Femur (tissue), 1 donor: Measurements from ENCODE around the gene RTN4RL2.
A peak's percentile ranks its signal among the peaks of the same experiment; 100 is the strongest.

Experiments
- DNase-seq: peaks from one replicate; pipeline ENCODE4 v3.0.0-alpha.2; 2017

The RTN4RL2 gene

DNA sequence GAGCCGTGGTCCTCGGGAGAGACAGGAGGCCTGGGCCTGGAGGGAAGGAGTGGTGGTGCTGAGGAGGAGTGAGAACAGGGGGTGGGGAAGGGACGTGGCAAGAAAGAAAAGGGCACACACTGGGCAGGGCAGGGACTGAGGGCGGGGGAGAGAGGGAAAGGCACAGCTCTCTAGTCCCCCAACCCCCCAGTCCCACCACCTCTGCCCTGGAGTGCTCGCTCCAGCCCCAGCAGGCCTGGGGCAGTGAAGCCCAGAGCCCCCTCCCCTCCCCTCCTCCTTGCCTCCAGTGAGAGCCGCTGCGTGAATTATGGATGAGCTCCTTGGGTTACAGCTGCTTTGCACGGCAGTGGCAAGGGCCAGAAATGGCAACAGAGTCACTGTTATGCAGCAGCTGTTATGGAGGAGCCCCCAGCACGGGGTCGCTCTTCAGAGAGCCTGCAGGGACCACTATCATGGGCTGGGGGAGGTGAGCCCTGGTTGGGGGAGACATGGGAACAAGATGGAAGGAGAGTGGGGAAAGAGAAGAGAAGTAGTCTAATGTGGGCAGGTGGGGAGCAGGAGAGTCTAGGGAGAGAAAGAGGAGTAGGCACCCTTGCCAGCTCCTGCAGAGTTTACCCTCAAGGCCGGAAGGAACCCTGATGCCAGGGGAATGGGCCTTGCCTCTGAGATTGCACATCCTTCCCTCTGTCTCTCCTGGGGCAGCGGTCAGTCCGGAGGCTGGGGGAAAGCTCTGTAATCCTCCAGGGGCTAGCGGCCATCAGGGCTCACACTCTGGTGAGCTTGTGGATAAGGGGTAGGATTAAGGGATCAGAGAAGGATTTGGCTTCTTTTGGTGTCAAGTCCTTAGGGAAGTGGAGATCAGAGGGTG, 3.6 kb downstream of the RTN4RL2 start:
- peak; percentile 40 for DNase-seq

DNA sequence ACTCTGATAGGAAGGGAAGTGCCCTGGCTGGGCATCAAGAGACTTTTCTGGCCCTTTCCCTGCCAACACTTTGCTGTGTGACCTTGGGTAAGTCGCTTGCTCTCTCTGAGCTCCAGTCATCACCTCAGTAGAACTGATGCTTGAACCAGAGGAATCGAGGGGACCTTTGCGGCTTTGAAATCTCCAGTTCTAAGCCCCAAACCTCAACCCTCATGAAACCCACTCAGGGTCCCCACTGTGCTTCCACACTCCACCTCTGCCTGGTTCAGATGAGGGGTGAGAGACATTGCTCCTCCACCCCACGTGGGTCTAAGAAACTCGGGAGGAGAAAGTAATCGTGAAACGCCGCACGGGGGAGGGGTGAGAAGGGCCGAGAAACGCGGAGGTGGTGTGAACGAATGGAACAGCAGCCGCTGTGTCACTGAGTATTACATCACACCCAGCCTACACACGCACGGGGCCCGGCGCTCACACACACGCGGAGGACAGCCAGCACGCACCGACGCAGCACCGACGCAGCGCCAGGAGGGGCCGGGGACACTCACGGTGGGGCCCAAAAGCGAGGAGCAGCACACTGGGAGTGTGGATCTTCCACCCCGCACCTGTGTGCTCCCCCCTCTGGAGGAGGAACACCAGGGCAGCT, 4.3 kb downstream of the RTN4RL2 start:
- no peak for DNase-seq

DNA sequence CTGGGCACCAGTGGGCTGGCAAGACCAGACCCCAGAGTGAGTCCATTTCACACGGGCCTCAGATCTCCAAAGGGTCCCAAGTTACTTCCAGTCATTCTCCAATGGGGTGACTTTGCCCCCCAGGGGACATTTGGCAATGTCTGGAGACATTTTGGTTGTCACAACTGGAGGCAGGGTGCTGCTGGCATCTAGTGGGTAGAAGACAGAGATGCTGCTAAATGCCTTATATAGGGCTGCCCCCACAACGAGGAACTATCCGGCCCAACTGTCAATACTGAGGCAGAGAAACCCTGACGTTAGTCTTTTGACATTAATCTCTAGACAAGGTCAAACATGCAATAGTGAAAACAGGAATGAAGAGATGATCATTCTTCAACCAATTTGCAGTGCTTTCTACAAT, 6.4 kb downstream of the RTN4RL2 start:
- no peak for DNase-seq

DNA sequence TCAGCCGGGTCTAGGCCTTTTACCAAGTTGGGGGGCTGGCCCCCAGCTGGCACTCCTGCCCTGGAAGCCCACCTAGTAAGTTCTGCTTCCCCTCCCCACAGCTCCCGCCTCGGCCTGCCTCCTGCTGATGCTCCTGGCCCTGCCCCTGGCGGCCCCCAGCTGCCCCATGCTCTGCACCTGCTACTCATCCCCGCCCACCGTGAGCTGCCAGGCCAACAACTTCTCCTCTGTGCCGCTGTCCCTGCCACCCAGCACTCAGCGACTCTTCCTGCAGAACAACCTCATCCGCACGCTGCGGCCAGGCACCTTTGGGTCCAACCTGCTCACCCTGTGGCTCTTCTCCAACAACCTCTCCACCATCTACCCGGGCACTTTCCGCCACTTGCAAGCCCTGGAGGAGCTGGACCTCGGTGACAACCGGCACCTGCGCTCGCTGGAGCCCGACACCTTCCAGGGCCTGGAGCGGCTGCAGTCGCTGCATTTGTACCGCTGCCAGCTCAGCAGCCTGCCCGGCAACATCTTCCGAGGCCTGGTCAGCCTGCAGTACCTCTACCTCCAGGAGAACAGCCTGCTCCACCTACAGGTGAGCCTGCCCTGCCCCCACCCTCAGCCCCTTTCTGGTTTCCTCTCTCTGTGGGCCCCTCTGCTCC, 7.3 kb downstream of the RTN4RL2 start:
- DNase-seq = no peak

DNA sequence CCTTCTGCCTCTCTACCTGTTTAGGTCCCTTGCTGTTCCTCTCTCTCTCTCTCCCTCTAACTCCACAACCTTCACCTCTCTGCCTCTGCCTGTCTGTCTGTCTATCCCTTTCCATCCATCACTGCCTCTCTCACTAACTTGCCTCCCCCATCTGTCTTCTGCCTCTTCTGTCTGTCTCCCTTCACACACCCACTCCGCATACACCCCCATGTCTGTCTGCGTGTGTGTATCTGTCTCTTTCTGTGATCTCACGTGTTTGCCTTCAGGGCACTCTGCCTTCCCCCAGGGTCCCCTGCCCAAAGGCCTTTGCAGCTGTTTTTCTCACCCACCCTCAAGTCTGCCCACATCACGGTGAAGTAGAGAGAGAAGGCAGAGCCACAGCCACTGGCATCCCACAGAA, 7.9 kb downstream of the RTN4RL2 start:
- no peak for DNase-seq

DNA sequence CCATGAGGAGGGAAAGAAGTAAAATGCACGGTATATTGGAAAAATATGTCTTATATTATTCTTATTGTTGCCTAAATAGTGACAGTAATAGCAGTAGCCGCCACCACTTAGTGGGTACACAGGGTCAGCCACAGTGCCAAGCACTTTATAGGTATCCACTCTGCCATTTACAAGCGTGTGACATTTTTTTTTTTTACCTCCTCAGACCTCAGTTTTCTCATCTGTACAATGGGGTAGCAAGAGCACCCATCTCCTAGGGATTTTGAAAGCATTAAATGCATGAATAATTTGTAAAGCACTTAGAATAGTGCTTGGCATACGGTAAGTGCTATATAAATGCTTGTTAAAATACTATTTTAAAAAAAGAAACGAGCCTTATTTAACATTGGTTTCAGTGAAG, 8.9 kb downstream of the RTN4RL2 start:
- no peak for DNase-seq

DNA sequence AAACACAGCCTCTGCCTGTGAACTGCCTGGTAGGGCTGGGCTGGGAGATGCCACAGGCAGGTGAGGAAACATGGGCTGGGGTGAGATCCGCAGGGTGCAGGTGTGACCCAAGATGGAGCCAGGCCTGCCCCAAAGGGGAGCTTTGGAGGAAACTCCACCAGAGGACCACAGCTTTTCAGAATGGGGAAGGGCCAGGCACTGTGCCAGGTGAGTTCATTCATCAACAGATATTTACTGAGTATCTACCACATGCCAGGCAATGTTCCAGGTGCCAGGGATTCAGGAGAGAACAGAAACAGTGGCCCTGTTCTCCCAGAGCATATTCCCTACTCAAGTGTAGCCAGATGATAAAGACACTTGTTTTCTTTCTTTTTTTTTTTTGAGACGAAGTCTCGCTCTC, 11.2 kb downstream of the RTN4RL2 start:
- no peak for DNase-seq

DNA sequence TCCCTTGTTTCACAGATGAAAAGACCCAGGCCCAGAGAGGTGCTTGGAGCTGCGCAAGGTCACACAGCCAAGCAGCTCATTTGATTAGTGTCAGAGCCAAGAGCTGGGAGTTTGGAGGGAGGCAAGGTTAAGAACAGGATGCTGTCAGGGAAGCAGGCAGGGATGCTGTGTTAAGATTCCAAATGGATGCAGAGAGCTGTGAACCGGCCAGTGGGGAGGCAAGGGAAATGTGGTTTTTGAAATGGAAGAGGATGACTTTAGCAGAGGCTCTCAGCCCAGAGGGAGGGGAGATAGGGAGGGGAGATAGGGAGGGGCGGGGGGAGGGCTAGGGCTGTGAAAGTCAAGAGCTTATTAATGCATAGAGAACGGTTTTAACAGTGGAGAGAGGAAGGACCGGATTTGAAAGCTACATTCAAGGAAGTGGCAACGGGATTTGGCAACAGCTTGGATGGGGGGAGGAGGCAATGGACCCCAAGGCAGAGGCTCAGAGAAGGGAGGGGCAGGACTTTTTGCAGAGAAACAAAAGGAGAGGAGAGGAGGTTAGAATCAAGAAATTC, 13.0 kb downstream of the RTN4RL2 start:
- peak; percentile 36 for DNase-seq

DNA sequence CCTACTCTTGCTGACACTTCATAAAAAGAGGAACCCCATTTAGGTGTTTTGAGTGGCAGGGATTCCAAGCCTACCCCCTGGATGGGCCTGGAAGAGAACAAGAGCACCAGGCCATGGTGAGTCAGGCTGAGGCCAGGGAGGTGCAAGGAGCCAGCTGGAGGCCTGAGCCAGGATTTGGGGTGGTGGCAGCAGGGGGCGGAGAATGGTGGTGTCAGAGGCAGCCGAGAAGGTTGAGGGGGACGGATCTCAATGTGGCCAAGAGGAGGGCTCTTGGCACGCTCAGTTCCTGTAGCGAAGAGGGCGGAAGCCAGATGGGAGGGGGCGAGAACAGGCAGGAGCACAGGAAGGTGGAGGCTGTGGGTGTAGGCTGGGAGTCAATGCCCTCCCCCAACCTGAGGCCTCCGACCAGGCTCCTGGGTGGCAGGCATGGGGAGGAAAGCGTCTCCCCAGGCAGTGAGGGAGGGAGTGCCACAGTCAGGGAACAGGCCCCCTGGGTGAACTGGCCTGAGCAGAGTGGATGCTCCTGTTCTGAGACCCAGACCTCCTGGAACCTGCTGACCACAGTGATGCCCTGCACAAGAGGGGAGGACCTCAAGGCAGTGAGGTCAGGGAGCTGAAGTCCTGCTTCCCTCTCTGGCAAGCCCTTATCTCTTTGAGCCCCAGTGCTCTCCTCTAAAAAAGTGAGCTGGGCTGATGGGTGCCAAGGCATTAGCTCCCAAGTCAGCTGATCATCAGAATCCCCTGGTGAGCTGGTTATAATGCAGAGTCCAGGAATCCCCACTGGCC, 13.9 kb downstream of the RTN4RL2 start:
- DNase-seq = peak; percentile 64

DNA sequence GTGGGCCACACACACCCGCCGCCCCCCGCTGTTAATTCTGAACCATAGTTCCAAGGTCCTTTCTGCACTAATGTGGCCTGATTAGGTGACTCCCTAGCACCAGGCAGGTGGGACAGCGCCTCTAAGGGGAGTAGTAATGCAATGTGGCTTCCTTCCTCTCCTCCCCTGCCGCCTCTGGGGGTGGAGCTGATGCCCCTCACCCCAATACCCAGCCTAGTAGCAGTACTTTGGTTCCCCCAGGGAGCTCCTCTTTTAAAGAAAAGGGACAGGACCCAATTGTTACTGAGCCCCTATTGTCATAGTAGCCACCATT, 14.4 kb downstream of the RTN4RL2 start:
- no peak for DNase-seq

DNA sequence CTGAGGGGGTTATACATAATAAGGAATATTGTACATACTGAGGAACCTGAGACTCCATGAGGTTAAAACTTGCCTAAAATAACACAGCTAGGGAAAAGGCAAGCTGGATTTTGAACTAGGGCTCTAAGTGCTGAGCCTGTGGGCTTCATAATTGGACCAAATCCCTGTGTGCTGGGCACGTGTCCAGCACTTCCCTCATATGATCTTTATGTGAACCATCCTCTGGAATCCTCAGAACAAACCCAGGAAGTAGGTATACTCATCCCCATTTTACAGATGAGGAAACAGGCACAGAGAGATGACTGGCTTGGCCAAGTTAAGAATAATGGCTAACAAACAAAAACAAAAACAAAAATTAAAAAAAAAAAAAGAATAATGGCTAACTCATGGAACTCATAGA, 14.9 kb downstream of the RTN4RL2 start:
- DNase-seq = no peak

DNA sequence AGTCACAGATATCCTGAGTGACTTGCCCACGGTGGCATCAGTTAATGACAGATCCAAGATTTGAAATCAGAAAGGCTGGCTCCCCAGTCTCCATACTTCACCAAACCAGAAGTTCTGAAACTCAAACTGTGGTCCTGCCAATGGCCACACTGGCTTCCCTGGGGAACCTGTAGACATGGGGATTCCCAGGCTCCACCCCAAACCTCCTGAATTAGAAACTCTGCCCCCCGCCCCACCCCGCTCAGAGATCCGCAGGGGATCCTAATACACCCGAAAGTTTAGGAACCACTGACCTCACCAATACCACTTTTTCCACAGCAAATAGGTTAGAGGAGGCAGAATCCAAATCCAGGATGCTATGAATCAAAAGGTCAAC, 15.3 kb downstream of the RTN4RL2 start:
- DNase-seq = no peak

DNA sequence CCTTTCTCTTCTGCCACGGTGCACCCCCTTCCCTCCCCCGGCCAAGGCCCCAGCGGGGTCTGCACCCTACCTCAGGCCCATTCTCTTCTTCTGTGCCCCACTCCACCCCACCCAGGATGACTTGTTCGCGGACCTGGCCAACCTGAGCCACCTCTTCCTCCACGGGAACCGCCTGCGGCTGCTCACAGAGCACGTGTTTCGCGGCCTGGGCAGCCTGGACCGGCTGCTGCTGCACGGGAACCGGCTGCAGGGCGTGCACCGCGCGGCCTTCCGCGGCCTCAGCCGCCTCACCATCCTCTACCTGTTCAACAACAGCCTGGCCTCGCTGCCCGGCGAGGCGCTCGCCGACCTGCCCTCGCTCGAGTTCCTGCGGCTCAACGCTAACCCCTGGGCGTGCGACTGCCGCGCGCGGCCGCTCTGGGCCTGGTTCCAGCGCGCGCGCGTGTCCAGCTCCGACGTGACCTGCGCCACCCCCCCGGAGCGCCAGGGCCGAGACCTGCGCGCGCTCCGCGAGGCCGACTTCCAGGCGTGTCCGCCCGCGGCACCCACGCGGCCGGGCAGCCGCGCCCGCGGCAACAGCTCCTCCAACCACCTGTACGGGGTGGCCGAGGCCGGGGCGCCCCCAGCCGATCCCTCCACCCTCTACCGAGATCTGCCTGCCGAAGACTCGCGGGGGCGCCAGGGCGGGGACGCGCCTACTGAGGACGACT, 15.9 kb downstream of the RTN4RL2 start:
- peak; percentile 44 for DNase-seq

DNA sequence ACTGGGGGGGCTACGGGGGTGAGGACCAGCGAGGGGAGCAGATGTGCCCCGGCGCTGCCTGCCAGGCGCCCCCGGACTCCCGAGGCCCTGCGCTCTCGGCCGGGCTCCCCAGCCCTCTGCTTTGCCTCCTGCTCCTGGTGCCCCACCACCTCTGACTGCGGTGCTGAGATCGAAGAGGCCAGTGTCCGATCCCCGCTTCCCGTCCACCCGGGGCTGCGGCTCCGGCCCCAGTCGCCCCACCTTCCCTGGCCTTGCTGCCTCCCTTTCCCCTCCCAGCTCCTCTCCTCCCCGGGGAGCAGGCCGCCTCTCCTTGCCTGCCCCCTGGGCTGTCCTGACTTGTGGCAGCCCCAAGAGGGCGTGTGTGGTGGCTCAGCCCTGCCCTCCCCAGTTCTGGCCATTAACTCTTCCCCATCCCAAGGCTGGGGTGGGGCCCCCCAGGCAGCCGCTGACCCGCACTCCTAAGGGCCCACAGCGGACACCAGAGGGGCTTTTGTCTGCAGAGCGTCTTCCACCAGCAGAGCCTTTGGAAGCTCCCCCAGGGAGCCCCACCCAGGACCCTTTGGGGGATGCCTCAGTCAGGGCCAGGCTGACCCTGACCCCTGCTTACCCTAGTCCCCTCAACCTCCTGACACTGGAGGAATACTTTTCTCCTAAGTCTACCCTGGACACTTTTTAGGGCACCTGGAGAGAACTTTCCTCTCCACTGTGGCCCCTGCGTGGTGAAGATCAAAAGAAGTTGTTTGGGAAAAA, 16.6 kb downstream of the RTN4RL2 start:
- peak; percentile 32 for DNase-seq

DNA sequence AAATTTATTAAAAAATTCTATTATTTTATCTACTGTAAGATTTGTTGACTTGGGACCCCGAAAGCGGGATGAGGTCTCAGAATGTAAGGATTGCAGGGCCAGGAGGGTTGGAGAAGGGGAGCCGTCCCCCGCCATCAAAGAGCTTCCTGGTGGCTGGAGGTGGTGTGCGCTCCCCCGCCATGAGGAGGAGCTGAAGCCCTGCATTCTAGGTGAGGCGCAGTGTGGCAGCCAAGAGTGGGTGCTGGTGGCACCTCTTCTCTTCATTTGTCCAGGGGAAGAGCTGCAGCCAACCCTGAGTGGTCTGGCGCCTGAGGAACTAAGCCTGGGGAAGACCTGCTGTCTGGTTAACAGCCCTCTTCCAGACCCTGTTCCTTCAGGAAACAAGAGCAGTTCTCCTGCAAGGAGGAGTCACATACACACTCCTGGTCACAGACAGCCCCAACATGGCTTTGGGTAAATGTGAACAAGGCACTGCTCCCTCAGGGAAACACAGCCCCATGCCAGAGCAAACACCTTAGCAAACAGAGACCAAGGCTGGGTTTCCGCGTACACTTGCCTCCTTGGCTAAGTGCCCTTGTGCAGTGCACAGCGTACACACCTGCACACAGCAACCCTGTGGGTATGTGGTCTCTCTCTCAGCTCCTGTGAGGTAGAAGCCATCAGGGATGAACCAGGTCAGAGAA, 17.3 kb downstream of the RTN4RL2 start:
- DNase-seq = no peak

DNA sequence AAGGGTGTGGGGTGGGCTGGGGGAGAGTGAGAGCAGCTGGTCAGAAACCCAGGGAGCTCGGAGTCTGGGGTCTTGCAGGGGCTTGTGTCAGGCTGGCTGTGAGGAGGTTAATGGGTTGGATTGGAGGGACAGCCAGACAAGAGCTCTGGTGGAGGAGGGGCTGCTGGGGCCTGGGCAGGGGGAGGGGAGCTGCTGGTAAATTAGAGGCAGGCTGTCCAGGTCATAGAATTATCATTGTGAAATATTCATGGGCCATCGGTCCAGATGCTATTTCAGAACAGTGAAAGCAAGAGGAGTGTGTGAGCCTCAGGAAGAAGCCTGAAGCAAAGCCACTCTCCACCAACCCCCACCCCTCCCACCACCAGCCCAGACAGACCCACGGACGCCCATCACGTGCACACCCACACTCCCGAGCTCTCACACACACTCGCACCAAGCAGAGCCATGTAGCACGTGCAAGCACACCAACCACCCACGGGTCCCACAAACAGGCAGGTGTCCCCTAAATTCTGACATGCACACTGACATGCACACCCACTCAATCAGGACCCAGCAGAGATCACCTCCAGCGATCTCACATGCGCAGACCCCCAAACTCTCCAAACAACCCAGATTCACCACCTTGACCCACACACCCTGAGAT, 18.8 kb downstream of the RTN4RL2 start:
- no peak for DNase-seq

DNA sequence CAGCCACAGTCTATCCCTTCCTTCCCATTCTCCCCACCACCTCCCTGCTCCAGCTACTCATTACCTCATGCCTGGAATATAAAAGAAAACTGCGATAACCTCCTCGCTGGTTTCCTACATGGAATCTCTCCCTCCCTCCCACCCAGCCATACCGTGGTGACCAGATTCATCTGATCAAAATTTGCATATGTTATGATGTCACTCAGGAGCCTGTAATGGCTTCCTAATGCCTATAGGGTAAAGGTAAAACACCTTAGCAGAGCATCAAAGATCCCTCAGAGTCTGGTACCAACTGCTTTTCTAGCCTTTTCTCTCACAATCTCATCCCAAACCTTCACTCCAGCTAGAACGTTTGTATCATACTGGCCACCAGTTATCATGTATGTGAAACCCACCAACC, 19.6 kb downstream of the RTN4RL2 start:
- no peak for DNase-seq

DNA sequence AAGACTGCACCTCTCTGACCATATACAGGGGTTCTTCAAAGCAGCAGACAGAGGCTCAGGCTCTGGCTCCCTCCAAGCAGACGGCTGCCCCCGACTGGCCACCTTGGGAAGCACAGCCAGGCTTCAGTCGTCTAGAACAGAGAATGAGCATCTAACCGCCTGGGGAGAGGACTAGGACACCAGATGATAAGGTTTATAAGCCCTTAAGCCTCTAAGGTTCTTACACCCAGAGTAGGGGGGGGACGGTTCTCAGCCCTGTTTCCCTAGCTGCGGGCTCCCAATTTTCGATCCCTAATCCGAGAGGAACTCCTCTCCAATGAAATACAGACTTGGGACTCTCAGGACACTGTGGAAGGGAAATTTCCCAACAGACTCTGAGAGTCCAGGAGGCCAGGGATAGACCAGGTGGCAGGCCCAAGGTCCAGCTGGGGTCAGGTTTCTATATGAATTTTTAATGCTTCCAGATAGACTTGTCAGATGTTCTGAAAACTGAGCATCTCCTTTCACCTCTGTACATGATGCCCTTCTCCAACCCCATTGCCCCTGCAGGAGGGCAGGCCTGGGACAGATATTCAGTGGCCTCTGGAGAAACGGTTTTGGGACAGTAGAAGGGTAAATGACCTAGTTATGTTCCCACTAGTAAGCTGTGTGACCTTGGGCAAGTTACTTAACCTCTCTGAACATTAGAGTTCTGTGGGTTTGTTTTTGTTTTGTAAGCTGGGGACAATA, 20.2 kb downstream of the RTN4RL2 start:
- peak; percentile 72 for DNase-seq

DNA sequence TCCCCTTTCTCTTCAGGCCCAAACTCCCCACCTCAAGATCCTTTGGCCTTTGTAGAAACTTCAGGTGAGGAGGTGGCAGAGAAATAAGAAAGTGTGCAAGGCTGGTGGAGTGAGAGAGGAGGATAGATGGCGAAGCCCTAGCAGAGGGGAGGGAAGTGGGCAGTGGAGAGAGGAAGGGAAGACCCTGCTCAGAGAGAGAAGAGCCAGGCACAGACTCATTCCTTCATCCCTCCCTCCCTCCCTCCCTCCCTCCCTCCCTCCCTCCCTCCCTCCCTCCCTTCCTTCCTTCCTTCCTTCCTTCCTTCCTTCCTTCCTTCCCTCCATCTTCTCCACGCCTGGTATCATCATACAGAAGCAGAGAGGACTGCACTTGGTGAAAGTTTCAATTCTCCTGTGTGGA, 21.0 kb downstream of the RTN4RL2 start:
- no peak for DNase-seq
